Activated CD4-positive, alpha-beta T cell treated with anti-CD3 and anti-CD28 coated beads for 48 hours (primary cell): ENCODE results near the gene MYB.
"Not testable (repeated sequence)": the region's sequence is repeated elsewhere in the genome, so short reads cannot be mapped to it uniquely, and the experiment has no call there.

ENCODE experiments used
- DNase-seq: peaks from one replicate; pipeline ENCODE4 v3.0.0-alpha.2; 2020

MYB gene

DNA sequence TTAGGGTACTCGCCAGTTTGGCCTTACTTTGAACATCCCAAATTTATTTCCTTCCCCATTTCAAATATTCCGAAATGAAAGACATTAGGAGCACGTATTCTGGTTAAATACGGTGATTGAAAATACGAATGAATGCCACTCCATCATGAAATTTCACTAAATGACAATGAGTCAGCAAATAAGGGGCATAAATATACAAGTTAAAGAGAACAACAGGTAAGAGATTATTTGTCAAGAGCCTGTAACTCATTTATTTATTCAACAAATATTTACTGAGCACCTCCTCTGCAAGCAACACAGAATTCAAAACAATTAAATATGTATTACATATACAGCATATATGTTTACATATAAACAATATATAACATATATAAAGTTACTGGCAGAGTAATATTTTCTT, 44.8 kb downstream of the MYB start:
- DNase-seq, result no peak

DNA sequence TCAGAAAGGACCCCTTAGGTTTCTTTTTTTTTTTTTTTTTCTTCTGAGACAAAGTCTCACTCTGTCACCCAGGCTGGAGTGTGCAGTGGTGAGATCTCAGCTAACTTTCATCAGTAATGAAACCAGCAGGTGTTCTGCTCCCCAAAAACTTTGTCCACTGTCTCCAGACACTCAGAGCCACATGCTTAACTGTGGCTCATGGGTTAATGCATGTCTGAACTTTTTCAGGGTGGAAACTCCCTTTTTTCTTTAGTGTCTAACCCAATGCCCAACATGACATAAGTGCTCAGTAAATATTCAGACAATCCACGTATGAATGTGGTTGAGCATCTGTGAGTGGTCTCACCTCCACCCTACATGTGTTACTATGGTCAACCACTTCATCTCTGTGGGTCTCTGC, 45.4 kb downstream of the MYB start:
- no peak for DNase-seq

DNA sequence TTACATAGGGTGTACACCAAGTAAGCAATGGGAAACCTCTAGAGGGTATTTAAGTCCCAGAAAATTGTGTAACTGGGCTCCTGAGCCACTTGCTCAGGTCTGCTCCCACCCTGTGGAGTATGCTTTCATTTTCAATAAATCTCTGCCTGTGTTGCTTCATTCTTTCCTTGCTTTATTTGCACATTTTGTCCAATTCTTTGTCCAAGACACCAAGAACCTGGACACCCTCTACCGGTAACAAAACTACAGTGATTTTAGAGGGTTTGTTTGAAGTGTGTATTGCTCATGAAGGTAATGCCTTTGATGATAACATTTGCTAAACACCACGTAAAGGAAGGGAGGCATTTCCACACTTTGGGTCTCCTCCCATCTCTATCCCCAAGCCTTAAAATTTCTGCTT, 46.2 kb downstream of the MYB start:
- no peak for DNase-seq

DNA sequence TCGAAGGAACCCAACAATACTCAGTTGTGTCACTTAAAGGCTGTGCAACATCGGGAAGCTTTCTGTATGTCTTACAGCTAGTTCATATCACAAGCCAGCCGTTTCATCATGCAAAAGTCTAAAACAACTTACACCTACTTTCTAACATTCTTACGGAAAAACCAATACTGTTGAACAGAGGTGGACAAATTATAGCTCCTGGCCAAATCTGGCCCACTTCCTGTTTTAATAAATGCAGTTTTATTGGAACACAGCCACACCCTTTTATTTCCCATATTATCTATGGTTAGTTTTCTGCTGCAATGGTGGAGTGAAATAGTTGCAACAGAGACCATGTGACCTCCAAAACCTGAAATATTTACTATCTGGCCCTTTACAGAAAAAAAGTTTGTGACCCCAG, 46.6 kb downstream of the MYB start:
- no peak for DNase-seq

DNA sequence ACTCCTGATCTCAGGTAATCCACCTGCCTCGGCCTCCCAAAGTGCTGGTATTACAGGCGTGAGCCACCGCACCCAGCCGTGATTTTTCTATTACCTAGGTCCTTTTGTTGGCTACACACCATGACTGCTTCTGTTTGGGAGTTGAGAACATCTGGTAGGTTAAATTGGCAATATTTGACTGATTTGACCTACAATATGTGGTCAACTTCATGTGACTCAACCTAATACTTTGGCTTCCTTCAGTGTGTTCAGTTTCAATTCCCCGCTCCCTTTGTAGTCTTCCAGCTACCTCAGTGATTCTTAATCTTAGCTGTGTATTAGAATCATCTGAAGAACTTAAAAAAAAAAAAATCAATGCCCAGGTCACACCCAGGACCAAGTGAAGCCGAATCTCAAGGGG, 47.4 kb downstream of the MYB start:
- no peak for DNase-seq

DNA sequence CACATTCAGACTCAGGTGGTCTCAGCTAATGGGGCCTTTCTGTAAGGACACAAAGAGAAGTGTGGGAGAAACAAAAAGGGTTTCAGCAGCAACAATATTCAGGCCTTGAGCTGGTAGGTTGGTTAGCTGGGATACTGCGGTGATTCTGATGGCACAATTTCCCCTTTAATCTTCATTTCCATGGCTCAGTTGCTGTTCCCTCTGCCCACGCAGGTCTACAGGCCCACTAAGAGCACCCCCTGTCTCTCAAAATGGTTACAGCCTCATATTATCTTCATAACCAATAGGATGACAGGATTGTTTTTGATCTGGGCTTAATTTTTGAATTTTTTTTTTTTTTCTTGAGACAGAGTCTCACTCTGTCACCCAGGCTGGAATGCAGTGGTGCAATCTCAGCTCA, 48.9 kb downstream of the MYB start:
- no peak for DNase-seq

DNA sequence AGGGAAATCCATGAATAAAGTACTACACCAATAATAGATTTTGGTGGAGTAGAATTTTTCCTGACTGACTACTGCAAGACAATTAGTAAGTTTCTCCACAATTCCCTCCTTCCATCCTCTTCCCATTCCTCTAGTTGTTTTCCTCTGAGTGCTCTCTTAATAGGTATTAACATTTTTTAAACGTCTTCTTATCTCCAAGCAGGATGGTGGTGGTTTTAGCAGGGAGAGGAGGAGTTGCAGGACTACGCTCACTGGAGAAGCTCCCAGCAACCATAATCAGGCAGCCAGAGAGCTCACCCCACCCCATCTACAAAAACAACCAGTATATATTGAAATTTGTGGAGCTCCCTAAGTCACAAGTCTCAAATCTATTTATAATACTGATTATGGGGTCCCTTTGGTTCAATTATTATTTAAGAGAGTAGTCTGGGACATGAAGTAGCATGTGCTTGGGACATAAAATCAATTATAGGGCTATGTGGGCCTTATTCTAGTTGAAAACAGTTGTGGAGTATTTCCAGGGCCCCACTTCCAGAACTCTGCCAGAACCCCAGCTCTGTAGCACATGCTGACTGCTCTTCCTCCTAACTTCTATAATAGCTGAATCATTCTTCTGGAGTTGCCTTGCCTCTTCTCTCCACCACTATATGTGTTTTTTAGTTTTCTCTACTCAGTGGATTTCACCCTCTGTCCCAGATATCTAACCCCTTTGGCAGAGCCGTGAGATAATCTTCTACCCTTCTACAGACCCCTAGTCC, 49.8 kb downstream of the MYB start:
- DNase-seq, result no peak

DNA sequence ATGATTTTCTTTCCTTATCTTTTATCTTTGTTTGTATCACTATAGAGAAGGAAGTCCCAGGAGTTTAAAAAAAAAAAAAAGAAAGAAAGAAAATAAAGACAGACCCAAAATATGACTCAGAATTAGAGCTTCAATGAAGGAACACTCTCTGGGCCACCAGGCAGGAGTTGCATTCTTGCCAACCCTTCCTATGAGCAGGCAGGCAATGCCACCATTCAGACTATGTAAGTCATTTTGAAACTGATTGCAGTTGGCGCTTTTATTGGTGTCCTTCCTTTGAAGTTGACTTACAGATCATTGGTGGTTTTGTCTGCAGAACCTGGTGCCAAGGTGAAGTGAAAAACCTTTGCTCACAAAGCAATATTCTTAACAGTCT, 50.3 kb downstream of the MYB start:
- peak; percentile 54 for DNase-seq

DNA sequence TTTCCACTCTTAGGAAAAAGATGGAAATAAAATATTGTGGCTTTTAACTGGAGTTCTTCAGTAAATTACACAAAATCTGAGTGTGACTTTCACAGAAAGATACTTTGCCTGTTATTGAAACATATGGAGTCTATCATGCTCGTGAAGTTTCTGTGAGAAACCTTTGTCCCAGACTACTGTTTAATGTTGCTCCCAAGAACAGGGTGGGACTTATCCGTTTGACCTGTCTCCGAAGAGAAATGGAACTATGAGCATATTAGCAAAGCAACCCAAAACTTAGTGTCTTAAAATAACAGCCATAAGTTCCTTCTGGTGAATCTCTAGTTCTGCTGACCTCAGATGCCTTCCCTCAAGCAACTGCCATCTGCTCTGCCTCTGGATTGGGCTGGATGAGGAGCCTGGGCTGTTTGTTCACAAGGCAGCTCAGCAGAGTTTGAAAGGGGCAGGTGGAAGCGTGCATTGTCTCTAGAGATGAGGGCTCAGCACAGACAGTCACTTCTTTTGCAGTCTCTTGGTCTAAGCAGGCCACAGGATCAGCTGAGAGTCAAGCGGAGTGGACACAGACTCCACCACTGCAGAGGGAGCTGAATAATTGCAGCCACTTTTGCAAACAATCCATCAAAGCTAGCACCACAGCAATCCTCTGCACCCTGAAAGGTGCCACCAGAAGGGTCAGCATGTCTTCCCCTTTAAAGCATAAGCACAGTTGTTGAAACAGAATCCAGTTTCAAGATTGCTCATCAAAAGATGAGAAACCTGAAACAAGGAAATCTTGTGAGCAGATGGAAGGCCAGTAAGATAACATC, 52.8 kb downstream of the MYB start:
- DNase-seq, result no peak

DNA sequence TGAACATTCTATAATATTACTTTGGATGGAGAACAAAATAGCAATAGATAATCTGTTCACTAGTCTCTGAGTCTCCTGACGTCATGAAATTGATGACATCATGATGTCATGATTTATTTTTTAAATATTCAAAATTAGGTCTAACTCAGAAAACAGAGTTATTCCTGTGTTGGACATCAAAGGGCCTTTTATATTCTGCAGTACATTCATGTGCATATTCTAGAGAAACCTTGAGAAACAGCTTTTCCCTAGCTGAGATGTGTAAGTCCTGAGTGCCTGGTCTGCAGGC, 53.3 kb downstream of the MYB start:
- DNase-seq, result no peak

DNA sequence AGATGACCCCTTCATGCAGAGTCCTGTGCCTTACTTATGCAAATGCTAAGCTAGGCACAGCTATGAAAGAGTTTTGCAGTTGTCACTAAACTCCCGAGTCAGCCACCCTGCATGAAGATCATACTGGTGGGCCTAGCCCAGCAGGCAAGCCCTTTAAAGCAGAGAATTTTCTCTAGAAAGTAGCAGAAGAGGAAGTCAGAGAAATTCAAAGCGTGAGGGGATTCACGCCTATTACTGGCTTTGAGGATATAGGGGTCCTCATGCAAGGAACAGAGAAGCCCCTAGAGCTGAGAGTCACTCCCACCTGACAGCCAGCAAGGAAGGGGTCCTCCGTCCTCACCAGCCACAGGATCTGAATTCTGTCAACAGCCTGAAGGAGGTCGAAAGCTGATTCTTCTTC, 54.6 kb downstream of the MYB start:
- no peak for DNase-seq

DNA sequence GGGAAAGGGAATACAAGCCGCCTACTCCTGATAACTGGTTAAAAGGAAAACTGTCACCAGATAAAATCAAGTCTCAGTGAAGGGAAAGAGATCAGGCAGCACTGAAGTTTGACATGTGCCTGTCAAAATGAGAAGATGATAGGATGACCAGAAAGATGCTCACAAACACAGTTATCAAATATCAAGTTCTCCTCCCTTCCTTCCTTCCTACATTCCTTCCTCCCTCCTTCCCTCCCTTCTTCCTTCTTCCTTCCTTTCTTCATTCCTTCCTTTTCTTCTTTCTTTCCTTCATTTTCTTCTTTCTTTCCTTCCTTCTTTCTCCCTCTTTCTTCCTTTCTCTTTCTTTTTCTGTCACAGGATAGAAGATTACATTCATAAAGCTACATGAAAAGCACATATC, 55.2 kb downstream of the MYB start:
- no peak for DNase-seq

DNA sequence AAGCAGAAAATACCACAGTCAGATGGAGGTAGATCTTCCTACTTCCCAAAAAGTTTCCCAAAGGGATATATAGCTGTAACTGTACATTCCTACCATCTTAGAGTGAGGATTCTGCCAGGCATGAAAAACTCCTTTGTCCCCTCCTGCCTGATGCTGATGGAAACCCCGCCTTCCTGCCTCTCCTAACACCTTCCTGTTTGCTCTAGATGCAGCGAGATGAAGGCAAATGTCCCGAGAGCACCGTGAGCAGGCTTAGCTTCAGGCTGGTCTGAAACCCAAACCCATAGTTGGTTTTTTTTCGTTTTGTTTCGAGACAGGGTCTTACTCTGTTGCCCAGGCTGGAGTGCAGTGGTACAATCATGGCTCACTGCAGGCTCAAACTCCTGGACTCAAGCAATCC, 55.6 kb downstream of the MYB start:
- DNase-seq, result no peak

DNA sequence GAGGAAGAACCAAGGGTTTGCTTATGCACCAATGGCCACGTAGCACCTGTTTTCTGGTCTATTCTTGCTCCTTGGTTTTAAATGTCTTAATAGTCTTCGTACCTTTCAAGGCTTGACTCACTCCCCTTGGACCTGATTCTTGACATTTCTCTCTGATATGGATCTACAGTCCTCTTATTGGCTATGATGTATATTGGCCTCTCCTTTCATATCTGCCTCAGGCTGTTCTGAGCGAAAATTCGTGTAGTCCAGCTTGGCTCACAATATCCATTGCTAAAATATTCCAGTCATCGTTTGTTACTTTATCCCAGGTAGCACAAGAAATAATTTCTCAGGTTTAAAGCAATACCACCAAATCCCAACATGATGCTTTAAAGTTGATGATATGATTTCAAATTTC, 59.6 kb downstream of the MYB start:
- DNase-seq, result no peak

DNA sequence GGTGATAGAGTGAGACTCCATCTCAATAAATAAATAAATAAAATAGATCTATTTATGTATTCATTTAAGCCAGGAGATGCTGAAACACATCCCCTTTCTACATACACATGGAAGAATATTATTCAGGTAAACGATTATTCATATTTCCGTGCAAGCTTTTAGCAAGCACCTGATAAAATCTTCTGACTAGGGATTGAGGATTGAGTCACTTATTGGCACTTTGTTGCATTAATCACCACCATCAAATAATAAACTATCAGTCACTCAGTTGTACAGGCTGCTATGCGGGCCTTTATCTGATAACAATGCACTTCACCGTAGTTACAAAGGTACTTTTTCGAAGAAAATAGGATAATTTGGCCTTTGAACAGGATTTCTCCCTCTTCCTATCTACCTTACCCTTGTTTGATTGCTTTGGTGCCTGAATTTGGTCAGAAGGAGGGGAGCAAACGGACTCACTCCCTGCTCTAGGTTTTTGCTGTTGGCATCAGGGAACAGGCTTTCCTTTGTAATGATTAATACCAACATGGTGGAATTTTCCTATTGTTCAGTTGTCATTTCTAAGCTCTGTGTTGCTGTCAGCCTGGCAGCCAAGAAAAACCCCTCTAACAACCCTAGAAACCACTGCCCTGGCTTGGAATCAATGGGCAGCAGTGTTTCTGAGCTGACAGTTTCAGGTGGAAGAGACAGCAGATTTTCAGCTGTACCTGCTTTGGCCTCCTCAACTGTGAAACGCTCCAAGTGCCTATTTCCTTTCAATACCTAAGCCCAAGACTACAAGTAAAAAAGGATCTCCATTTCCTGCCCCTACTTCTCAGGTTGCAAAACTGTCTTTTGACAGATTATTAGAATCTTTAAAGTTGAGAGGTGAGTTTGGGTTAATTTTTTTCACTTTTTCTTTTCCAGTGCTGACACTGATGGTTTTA, 63.0 kb downstream of the MYB start:
- no peak for DNase-seq

DNA sequence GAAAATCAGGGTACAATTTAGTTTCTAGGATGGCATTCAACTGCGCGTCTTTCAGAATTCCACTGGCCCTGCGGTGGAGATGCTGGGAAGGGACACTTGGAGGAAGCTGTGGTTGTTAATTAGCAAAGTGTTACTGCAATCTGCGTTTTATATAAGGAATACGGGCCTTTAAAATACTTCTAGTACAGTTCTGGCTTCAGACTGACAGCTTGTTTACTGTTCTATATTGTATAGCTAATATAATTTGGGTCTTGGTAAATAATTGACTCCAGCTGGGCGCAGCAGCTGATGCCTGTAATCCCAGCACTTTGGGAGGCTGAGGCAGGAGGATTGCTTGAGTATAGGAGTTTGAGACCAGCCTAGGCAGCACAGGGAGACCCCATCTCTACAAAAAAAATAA, 63.7 kb downstream of the MYB start:
- DNase-seq, result no peak

DNA sequence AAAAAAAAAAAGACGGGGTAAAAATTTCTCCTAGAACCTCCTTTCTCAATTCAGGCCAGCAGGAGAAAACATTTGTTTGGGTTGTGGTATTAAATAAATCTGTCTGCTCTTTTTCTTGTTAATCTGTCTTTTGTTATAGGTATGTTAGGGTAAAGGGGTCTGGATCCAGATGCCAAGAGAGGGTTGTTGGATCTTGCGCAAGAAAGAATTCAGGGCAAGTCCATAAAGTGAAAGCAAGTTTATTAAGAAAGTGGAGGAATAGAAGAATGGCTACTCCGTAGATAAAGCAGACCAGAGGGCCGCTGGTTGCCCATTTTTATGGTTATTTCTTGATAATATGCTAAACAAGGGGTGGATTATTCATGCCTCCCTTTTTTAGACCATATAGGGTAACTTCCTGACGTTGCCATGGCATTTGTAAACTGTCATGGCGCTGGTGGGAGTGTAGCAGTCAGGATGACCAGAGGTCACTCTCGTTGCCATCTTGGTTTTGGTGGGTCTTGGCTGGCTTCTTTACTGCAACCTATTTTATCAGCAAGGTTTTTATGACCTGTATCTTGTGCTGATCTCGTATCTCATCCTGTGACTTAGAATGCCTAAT, 65.4 kb downstream of the MYB start:
- DNase-seq, result not testable (repeated sequence)

DNA sequence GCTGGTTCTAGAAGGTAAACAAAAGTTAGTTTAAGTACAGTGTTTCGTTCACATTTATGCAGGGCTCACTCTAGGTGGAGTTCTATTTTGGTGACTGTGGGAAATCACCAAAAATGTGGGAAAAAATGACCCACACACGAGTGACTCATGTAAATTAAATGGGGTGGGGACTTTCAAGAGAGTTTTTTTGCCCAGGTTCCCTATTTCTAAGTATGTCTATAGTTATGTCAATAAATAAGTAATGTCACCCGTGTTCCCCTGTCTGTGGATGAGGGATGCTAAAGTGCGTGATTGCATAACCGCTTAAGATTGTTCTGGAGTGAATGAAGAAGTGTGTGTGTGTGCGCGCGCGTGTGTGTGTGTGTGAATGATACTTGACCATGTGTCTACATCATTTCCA, 69.1 kb downstream of the MYB start:
- no peak for DNase-seq

DNA sequence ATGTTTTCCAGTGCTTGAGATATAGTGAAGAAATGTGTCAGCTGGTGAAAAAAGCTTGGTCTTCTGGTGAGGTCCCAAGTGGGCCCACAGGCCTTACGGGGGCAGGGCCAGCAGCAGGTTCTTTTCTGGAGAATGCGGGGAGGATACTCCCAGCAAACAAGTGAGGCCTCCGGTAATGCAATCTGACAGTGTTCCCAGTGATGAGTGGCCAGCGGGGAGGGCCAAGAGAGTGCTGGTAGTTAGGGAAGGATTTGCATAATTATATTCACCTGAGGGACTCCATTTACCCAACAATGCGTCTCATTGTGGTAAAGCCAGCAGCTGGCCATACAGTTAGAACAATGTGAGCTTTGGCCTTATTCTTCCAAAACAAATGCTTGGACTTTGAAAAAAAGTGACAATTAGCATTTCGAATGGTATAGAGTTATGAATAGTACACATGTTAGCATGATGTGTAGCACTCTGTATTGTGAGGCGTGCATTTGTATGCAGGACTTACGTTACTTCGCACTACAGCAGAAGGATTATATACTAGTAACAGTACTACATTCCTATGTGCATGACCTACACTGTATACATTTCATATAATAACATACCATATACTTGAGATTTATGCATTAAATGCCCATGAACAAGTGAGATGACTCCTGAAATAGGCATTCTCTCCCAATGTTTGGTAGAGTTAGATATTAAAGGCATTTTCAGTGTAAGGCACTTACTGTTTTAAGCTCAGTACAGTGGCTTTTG, 69.8 kb downstream of the MYB start:
- DNase-seq, result no peak

DNA sequence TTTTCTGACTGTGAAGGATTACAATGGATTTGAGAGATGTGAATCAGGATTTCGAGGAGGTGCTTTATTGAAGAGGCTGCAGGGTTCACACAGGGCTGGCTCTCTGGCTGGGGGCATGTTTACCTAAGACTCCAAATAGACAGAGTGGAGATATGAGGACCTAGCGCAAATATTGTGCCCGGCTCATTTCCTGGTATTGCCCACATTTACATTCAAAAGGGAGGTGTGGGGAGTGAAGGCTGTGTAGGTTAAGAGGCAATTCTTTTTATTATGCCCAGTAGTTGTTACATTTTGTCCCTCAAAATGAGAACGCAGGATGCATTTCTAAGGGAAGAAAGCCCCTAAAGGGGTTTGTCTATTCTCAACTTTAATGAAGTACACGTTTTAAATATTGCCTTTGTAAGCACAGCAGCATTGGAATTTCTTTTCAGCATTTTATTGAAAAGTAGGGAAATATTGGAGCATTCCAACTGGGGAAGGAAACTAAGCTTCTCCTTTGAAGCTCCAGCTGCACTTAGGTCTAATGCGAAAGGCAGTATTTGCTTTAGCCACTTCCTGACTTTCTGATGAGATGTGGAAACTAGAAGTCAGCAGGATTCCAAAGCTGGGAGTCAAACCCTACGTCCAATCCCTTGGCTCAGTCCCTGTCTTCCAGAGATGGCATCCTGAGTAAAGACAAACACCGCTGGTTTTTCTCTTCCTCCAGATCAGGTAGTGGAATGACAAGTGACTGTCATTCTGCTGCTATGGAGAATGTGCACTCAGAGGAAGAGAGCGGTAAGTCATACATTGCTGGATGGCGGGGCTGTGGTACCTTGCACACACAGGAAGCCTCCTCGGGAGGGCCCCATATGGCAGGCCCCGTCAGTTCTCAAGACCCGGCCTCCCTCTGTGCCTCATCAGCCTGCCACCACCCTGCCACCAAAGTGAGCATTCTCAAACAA, 70.7 kb downstream of the MYB start:
- peak; percentile 20 for DNase-seq

DNA sequence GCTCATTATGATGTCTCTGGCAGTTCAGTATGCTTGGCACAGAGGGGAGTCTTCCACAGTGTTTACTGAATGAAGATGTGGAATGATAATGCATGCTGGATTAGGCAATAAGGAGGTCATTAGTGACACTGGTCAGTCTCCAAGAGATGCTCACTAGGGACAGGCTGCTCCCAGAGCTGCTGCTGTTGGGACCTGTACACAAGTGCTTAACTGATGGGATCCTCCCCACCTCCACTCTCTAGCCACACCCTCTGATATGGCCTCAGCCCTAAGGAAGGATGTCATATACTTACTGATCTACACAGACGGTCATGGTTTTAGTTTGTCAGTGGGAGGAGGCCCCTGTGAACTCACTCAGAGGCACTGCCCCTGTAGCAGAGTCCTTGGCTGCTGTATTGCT, 73.4 kb downstream of the MYB start:
- no peak for DNase-seq

DNA sequence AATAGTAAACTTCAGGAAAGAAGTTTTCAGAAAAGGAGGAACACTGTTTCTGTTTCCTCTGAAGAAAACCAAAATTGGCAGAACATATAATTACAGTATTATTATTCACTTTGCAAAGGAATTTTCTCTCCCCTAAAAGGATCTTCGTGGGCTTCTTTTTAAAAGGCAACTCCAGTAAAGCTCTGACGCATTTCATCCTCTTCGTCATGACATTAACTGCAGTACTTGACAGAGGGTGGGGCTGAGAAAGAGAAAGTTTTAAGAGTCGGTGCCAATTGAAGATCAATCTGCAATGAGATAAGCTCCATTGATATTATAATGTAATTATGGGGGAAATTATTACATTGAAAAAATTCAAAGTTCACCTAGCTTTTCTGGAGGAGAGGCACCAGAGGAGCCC, 75.8 kb downstream of the MYB start:
- DNase-seq, result no peak
